ENCODE data around the gene TRIM32.
A peak's percentile ranks its signal among the peaks of the same experiment; 100 is the strongest.

The TRIM32 gene

DNA sequence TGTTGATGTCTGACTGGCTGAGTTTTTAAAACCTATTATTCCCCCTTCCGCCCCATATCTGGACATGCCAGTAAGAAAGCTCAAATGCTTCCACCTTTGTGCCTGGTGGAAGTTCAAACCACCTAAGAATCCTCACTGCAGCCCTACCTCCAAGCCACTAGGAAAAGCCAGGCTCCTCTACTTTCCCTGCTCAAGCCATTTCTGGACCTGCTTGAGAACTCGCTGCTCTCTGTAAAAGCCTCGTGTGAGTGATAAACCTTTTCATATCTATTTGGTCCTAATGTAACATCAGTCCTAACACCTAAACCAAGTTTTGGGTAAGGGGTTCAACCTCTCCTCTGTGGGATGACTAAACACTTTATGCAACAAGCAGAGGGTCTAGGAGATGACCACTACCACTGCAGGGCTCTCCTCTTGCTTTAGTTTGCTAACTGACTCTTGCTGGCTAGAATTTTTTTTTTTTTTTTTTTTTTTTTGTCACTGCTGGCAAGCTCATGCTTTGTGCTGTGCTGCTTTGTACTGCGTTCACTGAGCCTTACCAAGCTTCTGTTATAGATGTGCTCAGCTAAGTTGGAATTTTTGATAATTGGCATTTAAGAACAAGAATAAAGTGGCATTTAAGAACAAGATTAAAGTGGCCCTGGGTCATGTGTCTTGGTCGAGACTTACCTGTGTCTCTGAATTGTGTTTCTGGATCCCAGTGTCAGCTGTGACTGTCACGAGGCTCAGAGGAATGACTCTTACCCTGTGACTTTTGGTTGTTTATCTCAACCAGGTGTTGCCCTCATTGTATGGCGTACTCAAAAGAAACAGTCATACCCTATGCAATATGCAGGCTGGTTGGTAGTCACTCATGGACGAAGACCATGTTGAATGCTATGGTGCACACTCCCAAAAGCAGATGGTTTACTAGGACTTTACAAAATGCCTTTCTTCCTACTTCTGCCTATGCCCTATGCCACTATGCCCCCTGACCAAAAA is 19.5 kb downstream of the TRIM32 start:
- no peak for DNase-seq

GRCh38 chr9:116712781-116713180 is 25.7 kb downstream of the TRIM32 start:
- DNase-seq: no peak

GRCh38 chr9:116713271-116713670 is 26.2 kb downstream of the TRIM32 start:
- peak; percentile 63 for DNase-seq

DNA sequence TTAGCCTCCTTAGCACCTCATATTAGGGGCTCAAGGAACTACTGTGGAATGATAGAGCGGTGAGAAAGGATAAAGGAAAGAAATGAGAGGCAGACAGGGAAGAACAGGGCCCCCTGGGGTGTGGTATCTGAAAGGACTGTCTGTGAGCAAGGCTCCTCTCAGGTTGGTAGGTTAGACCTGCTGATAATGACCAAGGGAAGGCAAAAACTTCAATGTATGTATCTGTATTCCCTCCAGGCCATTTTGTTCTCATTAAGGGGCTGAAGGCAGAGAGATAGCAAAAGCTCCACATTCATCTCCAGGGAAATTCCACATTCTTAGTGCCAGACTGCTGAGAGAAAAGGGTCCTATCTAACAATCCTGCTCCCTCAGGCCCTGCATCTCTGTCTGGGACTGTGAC is 28.6 kb downstream of the TRIM32 start:
- peak; percentile 61 for DNase-seq

DNA sequence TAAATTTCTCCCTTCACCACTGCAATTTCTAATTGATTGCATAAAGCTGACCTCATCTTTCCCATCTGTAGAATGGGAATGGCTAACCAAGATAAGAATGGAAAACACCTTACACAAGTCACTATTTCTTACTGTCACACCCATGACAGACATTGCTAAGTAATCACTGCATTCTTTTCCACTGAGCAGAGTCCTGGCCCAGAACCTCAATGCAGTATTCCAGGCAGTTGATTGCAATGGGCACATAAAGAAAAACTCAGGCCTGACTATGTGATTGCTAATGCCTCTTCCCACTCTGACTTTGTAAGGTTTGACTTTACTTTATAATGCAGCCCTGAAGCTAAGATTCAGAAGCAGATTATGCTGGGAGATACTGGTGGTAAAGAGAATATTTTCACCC is 29.3 kb downstream of the TRIM32 start:
- DNase-seq: no peak

DNA sequence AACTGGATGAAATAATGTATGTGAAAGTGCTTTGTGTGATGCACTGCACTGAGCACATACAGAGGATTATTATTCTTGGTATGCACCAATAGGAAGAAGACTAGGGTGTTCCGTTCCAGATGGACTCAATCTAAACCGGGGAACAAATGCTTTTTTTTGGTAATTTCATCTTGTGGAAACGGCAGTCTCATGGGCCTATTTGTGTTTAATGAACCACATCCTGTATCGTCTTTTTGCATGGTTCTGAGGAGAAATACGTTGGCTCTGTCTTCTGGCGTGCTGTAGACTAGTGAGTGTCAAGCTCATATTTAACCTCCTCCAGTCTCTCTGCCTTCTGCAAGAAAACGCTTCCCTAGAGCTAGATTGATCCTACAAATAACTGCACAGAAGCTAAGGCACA is 30.0 kb downstream of the TRIM32 start:
- no peak for DNase-seq

DNA sequence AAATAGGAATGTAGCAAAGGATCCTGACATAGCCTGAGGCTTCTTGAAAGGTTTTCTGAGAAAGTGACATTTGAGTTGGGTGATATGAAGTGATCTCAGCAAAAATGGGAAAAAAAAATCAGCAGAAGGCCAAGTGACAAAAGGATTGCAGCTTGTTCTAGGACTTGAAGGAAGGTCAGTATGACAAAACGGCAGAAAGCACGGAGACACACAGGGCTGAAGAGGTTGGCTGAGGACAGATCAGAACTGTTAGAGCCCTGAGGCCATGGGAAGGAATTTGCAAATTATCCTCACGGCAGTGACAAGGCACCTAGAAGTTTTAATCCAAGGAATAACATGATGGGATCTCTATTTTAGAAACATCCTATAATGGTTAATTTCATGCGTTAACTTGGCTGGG is 31.0 kb downstream of the TRIM32 start:
- DNase-seq: no peak

DNA sequence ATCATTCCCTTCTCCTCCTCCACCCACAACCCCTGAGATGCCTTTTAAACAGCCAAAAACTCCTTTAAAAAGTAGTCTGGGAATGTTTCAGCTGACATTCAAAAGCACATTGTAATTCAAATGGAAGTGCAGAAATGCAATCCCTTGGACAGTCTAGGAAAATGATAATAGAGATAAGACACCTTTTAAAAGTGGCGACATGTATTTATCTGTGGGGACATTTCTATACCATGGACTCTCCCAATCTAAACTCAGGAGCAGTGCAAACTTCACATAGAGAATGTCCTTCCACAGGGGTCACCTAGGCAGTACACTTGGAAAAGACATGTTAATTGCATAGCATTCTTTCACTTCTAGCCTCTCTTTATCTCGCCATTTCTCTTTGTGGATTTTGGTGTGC is 33.0 kb downstream of the TRIM32 start:
- DNase-seq: no peak

DNA sequence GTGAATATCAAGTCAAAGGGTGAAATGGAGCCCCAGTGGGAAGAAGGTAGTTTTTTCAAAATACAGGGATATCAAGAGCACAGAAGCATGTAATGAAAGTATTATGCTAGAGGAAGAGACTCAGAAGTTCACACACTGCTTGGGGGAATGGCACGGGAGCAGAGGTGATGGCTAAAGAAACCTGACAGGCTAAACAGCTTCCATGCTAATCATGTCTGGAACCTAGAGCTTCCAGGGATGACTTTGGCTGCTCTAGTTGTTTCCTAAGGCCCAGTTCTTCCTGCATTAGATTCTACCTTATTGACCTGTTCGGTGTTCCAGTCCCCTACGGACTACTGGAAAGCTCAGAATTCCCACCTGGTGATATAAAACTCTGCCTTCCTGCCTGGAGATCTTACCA is 34.3 kb downstream of the TRIM32 start:
- DNase-seq: no peak

DNA sequence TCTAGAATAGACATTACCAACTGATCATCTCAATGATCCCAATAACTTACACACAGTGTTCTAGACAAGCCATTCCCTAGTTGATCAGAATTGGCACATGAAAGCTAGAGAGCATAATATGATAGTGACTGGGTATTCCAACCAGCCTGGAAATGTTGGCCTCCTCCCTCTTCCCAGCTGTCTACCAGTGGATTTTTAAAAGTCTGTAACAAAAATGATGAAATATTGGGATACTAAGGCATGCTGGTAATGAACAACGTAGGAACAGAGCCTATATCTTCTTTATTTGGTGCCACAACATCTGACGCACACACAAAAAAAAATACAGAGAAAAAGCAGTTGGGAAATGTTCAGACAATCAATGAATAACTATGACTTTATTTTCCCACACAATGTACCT is 34.8 kb downstream of the TRIM32 start:
- no peak for DNase-seq

DNA sequence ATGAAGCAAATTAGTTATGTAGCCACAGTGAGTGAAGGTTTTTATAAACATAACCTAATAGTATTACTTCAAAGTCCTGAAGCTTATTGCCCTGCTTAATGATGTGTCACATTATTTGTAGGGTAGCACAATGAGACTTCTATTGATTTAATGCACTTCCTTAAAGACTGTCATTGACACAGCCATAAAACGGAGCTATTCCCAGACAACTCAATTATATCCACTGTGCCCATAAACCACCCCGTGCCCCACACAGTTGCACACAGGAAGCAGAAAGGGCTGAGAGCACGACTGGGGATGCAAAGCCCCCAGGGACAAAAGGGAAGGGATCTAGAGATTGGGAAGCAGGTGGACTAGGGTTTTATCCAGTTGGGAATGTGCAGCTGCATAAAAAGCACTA is 37.0 kb downstream of the TRIM32 start:
- DNase-seq: no peak

DNA sequence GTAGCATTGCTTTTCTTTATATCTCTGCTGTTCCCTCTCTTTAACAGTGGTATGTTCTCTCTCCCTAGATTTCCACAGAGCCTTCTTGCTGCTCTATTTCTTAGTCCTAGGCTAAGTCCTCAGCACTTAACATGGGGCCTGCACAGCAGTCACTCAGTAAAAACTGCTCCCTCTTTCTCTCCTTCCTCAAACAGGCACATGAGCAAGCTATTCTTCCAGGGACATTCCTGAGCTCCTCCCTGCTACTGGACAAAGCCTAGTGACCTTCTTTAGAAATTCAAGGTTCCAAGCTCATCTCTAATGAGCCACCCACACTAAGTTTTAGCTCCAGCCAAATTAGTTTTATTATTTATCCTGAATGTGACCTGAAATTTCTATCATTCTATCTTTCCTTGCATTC is 39.5 kb downstream of the TRIM32 start:
- no peak for DNase-seq

- no peak for DNase-seq
Observed at GRCh38 chr9:116733010-116733641, 46.0 kb downstream of the TRIM32 start.

- DNase-seq: no peak
Observed at GRCh38 chr9:116736399-116737151, 49.5 kb downstream of the TRIM32 start.

DNA sequence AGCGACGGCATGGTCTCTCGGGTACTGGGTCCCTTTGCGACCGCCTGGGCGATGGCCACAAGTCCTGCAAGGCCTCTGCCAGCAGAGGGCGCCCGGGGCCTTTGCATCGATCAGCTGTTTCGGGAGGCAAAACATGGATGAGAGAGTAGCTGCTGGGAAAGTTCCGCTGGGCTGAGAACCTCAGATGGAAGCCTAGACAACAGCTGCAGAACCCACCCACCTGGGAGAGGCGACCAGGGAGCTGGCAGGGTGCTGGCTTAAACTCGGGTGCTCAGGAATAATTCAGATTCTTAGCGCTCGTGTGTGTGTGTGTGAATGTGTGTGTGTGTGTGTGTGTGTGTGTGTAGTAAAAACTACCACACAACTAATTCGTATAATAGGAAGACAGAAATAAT is 50.0 kb downstream of the TRIM32 start:
- DNase-seq: peak; percentile 93

DNA sequence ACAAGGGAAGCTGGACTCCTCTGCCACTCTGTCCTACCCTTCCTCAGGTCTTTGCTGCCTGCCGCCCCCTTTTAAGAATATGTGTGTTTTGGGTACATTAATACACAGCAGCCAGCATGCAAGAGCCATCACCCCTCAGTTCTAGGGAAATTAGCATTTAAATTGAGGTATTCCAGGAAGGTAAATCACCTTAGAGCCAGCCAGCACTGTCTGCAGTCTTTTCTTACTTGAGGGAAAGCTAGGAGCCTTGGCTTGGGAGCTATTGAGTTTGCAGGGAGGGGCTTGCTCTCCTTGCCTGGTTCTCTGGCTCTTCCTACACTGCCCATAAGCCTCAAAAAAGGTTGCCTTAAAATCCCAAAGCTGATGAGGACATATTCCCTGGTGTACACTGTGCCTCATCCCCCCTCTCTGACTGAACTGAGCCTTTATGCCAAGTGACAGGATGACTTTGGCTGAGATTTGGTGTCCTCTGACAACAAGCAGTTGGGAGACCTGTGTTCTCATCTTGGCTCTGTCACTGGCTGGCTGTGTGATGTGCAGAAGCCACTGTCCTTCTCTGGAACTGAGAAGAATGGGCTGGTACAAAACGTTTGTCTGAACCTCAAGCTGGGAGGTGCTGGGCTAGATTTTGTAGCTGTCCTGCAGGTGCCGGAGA is 54.1 kb downstream of the TRIM32 start:
- no peak for DNase-seq

DNA sequence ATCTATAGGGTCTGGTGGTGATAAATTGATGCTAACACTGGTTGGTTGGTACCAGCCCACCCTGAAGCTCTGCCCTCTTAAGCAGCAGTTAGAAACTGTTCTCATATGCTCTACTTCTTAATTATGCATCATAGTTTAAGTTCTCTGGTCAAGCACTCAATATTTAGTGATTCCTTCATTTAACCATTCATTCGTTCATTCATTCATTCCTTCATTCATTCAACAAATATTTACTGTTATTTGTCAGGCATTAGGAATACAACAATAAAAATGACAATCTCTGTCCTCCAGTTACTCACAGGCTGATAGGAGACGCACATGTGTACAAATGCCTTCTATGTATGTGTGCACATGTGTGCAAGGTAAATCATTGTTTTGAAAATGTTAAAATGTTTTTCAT is 54.6 kb downstream of the TRIM32 start:
- no peak for DNase-seq

DNA sequence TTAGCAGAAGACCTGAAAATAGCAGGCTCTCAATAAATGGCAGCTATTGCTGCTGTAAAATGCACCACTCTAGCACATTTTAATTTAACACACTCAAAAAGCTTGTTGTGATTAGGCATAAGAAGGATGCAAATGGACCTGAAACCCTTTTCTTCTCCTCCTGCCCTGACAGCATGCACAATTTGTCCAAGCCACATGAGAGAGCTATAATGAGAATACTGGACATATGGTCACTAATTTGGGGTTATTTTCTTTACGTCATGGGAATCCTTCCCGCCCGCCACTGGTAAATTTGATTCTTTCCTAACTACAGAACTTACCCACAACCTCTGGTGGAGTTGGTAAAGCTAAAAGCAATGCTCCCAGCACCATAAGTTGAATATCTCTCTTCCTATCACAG is 62.1 kb downstream of the TRIM32 start:
- DNase-seq: no peak

DNA sequence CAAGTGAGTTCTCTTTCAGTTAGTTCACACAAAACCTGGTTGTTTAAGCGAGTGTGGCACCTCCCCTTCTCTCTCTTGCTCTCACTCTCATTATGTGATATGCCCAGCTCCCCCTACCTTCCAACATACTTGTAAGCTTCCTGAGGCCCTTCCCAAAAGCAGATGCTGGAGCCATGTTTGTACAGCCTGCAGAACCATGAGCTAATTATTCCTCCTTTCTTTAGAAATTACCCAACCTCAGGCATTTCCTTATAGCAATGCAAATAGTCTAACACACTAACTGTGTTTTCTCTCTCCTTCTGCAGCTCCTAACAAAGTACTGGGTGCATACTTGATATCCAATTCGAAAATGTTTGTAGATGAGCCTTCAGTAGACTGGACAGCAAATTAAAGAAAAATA is 62.7 kb downstream of the TRIM32 start:
- DNase-seq: no peak

DNA sequence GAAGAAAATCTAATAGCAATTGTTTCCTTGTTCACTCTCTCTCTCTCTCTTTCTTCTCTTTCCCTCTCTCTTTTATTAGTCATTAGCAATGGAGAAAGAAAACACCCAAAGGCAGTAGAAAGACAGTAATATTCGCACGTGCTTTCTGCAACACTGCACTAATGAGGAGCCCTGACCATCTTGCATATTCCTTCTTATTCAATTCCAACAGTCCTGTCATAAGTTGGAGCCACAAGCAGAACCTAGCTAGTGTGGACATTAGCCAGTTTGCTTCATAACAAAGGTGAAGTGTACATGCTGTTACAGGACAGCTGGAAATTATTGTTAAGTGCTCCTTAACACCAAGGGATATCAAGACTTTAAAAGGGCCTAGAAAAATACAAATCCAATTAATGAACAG is 63.4 kb downstream of the TRIM32 start:
- no peak for DNase-seq

Data from islet precursor cell (in vitro differentiated cells).